Caco-2 (cell line): ENCODE data around the gene PRLR. TPM values are rescaled to one million over a fixed set of nuclear protein-coding genes. Genes with fewer than 3 reads are reported as not detected.

ENCODE experiments used
- BruUV-seq: library from RNA; stranded (reverse); fragments of 400-500 nt; replicated peaks from 2 replicates; lab custom pipeline; 2021; lab: Mats Ljungman, UMichigan
- CTCF ChIA-PET: fragments of 300-600 bp; sonication (Branson Sonifier 250); formaldehyde crosslinking; loops from one replicate; lab custom pipeline; 2022; ENCODE audit warnings: antibody characterized with exemption; lab: Charles Lee
- POLR2A ChIA-PET: fragments of 300-600 bp; sonication (Branson Sonifier 250); formaldehyde crosslinking; loops from one replicate; lab custom pipeline; 2022; ENCODE audit warnings: antibody characterized with exemption; lab: Charles Lee
- DNase-seq, 2 experiments: peaks; one replicate each; pipeline versions ENCODE4 v3.0.0 to v3.0.0-alpha.2; 2020 to 2022
- H3K27me3 ChIP-seq: replicated peaks from 2 replicates; pipeline ENCODE4 v1.6.0; 2011; ENCODE audit warnings: low read length; ENCODE audit not compliant: control insufficient read depth, insufficient read depth
- H3K36me3 ChIP-seq: 2 replicates; pipeline ENCODE4 v1.5.1; 2011; ENCODE audit warnings: low read length; ENCODE audit not compliant: control insufficient read depth, insufficient read depth
- H3K4me1 ChIP-seq: fragments of 250-450 bp; sonication (Bioruptor Pico); 2 replicates; pipeline ENCODE4 v1.5.1; 2020; ENCODE audit warnings: mild to moderate bottlenecking
- H3K4me3 ChIP-seq: 2 replicates; pipeline ENCODE4 v1.5.1; 2011; ENCODE audit warnings: low read depth, mild to moderate bottlenecking, control low read depth, low read length
- H3K9me3 ChIP-seq: fragments of 250-450 bp; sonication (Bioruptor Pico); 2 replicates; pipeline ENCODE4 v1.5.1; 2020; ENCODE audit warnings: mild to moderate bottlenecking, moderate library complexity
- H3K27ac Mint-ChIP-seq: one replicate; pipeline ENCODE4 v1.8.0; 2022; ENCODE audit warnings: mixed read lengths; ENCODE audit not compliant: unreplicated experiment
- H3K27me3 Mint-ChIP-seq: one replicate; pipeline ENCODE4 v1.8.0; 2022; ENCODE audit warnings: mixed read lengths; ENCODE audit not compliant: insufficient read depth, unreplicated experiment
- H3K36me3 Mint-ChIP-seq: one replicate; pipeline ENCODE4 v1.8.0; 2022; ENCODE audit warnings: mild to moderate bottlenecking, mixed read lengths; ENCODE audit not compliant: insufficient read depth, unreplicated experiment
- H3K4me1 Mint-ChIP-seq: one replicate; pipeline ENCODE4 v1.8.0; 2022; ENCODE audit warnings: low read depth, mixed read lengths; ENCODE audit not compliant: unreplicated experiment
- H3K4me3 Mint-ChIP-seq: one replicate; pipeline ENCODE4 v1.8.0; 2022; ENCODE audit warnings: mild to moderate bottlenecking, moderate library complexity, mixed read lengths; ENCODE audit not compliant: unreplicated experiment
- H3K9me3 Mint-ChIP-seq: one replicate; pipeline ENCODE4 v1.8.0; 2022; ENCODE audit warnings: mixed read lengths; ENCODE audit not compliant: unreplicated experiment
- intact Hi-C: fragments of 100-400 bp; cut with micrococcal nuclease; formaldehyde crosslinking; loops from one replicate; pipeline ENCODE4 v1.10.0; 2022; ENCODE audit not compliant: unreplicated experiment
- total RNA-seq: library from RNA; stranded (reverse); gene quantifications from 2 replicates; pipeline ENCODE4 v1.2.3, GENCODE V29; 2022
- TF ChIP-seq, protein P1 (sequence below), 2 experiments: fragments of 200-600 bp in 1 of 2; IDR thresholded peaks; 1 replicate in 1 of 2; 2 replicates in 1 of 2; pipeline versions ENCODE4 v1.5.1 to v1.8.0; 2011 to 2022; ENCODE audit warnings: antibody characterized with exemption in 1 of 2, control low read depth in 1 of 2, inconsistent platforms in 1 of 2, low read depth in 1 of 2, low read length in 1 of 2, mild to moderate bottlenecking in 1 of 2, moderate library complexity in 1 of 2; ENCODE audit not compliant: insufficient read depth in 1 of 2, severe bottlenecking in 1 of 2, unreplicated experiment in 1 of 2

PRLR gene
- total RNA-seq, 1 experiment from 2014 or later: 2.3 TPM

DNA sequence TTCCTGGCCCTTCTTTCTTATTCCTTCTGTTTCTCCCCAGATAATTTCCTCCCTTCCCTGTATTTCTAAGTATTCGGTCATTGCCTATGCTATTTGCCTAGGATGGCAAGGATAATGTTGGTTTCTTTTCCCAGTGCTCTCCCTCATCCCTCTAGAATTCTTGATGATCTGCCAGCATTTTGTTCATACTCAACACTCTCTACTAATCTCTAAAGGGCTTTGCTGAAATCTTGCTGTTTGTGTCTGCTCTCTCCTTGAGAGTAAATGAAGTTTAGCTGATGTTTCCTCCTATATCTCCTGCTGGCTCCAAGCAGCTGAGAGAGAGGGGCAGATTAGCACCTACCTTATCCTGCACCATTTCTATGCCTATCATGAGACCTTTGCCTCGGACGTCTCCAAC, 220.6 kb downstream of the PRLR start:
- ChIA-PET CTCF (no interaction called here), POLR2A (no interaction called here)
- H3K36me3 Mint-ChIP-seq: no peaks in the 10 kb centered on the region
- Histone ChIP-seq H3K4me1 (no peaks in the 10 kb centered on the region), H3K27me3 (no peaks in the 10 kb centered on the region), H3K36me3 (no peaks in the 10 kb centered on the region), H3K9me3 (no peaks in the 10 kb centered on the region), H3K4me3 (no peak overlapping the region)
- H3K4me3 Mint-ChIP-seq: no peak overlapping the region
- peaks cover 2% of the 10 kb centered on the region for H3K27me3 Mint-ChIP-seq
- TF ChIP-seq, protein P1, sequence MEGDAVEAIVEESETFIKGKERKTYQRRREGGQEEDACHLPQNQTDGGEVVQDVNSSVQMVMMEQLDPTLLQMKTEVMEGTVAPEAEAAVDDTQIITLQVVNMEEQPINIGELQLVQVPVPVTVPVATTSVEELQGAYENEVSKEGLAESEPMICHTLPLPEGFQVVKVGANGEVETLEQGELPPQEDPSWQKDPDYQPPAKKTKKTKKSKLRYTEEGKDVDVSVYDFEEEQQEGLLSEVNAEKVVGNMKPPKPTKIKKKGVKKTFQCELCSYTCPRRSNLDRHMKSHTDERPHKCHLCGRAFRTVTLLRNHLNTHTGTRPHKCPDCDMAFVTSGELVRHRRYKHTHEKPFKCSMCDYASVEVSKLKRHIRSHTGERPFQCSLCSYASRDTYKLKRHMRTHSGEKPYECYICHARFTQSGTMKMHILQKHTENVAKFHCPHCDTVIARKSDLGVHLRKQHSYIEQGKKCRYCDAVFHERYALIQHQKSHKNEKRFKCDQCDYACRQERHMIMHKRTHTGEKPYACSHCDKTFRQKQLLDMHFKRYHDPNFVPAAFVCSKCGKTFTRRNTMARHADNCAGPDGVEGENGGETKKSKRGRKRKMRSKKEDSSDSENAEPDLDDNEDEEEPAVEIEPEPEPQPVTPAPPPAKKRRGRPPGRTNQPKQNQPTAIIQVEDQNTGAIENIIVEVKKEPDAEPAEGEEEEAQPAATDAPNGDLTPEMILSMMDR (IDR thresholded peaks at IDR 0.05; ENCODE audit: insufficient read depth in 1 of 2, low read depth in 1 of 2, low read length in 1 of 2, severe bottlenecking in 1 of 2, unreplicated experiment in 1 of 2): no peak
- H3K4me1 Mint-ChIP-seq: no peaks in the 10 kb centered on the region
- H3K27ac Mint-ChIP-seq: no peak overlapping the region
- no TSS peak for BruUV-seq
- intact Hi-C loops: no loop called here
- H3K9me3 Mint-ChIP-seq: no peaks in the 10 kb centered on the region
- no peak for DNase-seq

DNA sequence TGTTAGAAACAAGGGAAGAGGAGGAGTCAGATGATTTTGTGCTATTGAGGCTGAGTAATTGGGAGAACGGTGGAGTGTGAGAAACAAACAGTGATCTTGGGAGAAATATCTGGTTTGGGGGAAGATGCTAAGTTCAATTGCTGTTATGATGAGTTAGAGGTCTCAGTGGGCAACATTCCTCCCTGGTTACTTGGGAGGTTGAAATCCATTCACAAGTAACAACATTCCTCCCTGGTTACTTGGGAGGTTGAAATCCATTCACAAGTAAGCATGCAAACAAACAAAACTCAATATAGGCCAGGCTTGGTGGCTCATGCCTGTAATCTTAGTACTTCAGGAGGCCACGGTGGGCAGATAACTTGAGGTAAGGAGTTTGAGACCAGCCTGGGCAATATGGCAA, 221.3 kb downstream of the PRLR start:
- H3K4me1 ChIP-seq: no peaks in the 10 kb centered on the region
- H3K4me1 Mint-ChIP-seq: no peaks in the 10 kb centered on the region
- no peaks in the 10 kb centered on the region for H3K36me3 ChIP-seq
- H3K27ac Mint-ChIP-seq: no peak overlapping the region
- no peaks in the 10 kb centered on the region for H3K9me3 ChIP-seq
- H3K36me3 Mint-ChIP-seq: no peaks in the 10 kb centered on the region
- TF ChIP-seq, protein P1 (IDR thresholded peaks at IDR 0.05; ENCODE audit: insufficient read depth in 1 of 2, low read depth in 1 of 2, low read length in 1 of 2, severe bottlenecking in 1 of 2, unreplicated experiment in 1 of 2): no peak
- no peak for DNase-seq
- intact Hi-C loops: no loop called here
- ChIA-PET POLR2A (no interaction called here), CTCF (no interaction called here)
- no TSS peak for BruUV-seq
- H3K27me3 ChIP-seq: no peaks in the 10 kb centered on the region
- no peak overlapping the region for H3K4me3 Mint-ChIP-seq
- H3K9me3 Mint-ChIP-seq: no peaks in the 10 kb centered on the region
- H3K4me3 ChIP-seq: no peak overlapping the region
- peaks cover 2% of the 10 kb centered on the region for H3K27me3 Mint-ChIP-seq

DNA sequence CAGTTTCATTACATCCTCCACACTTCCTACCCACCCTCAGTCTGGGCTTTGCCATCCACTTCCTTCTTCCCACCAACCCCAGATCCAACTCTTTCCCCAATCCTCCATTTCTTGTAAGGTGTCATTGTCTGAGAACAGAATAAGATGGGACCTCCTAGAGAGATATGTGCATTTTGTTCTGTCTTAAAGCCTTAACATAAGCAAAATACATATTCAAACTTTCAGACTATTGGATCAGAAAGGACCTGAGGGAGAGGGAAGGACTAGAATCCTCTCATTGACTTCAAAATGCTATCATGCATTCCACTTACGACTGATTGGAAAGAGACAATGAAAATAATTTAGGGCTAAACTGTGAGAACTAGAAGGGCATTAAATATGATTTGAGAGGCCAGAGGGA, 225.5 kb downstream of the PRLR start:
- no peaks in the 10 kb centered on the region for H3K4me1 ChIP-seq
- intact Hi-C loops: no loop called here
- TF ChIP-seq, protein P1 (IDR thresholded peaks at IDR 0.05; ENCODE audit: insufficient read depth in 1 of 2, low read depth in 1 of 2, low read length in 1 of 2, severe bottlenecking in 1 of 2, unreplicated experiment in 1 of 2): no peak
- ChIA-PET CTCF (interaction anchor here (3.2 kb wide), 1 partner anchor 47 kb away, joined by 38 read pairs; no protein-coding TSS in a partner anchor), POLR2A (no interaction called here)
- Mint-ChIP-seq H3K4me1 (no peaks in the 10 kb centered on the region), H3K4me3 (no peak overlapping the region), H3K27ac (no peak overlapping the region), H3K27me3 (peaks cover 2% of the 10 kb centered on the region), H3K36me3 (no peaks in the 10 kb centered on the region), H3K9me3 (no peaks in the 10 kb centered on the region)
- no peaks in the 10 kb centered on the region for H3K9me3 ChIP-seq
- no peaks in the 10 kb centered on the region for H3K27me3 ChIP-seq
- no peak overlapping the region for H3K4me3 ChIP-seq
- no peaks in the 10 kb centered on the region for H3K36me3 ChIP-seq
- no TSS peak for BruUV-seq
- no peak for DNase-seq
